ENCODE results near the gene FADS1.

FADS1 gene

GRCh38 chr11:61851900-61852295 is 35.1 kb upstream of the FADS1 start:
- no peaks in the 10 kb centered on the region for H3K9me3 Mint-ChIP-seq
- no peaks in the 10 kb centered on the region for H3K4me1 Mint-ChIP-seq
- H3K27me3 Mint-ChIP-seq, result no peaks in the 10 kb centered on the region
- peaks cover 53% of the 10 kb centered on the region for H3K36me3 Mint-ChIP-seq
- CTCF ChIA-PET, result no interaction called here
- no peak overlapping the region for H3K27ac Mint-ChIP-seq
- H3K4me3 Mint-ChIP-seq, result no peak overlapping the region
- DNase-seq, result no peak

GRCh38 chr11:61851113-61851899 is 34.5 kb upstream of the FADS1 start:
- Mint-ChIP-seq H3K27me3 (no peaks in the 10 kb centered on the region), H3K4me3 (no peak overlapping the region), H3K27ac (no peak overlapping the region), H3K4me1 (no peaks in the 10 kb centered on the region), H3K36me3 (peaks cover 57% of the 10 kb centered on the region), H3K9me3 (no peaks in the 10 kb centered on the region)
- CTCF ChIA-PET, result no interaction called here
- no peak for DNase-seq

- H3K36me3 Mint-ChIP-seq, result peaks cover 61% of the 10 kb centered on the region
Observed at GRCh38 chr11:61850687-61851086, 33.9 kb upstream of the FADS1 start.

DNA sequence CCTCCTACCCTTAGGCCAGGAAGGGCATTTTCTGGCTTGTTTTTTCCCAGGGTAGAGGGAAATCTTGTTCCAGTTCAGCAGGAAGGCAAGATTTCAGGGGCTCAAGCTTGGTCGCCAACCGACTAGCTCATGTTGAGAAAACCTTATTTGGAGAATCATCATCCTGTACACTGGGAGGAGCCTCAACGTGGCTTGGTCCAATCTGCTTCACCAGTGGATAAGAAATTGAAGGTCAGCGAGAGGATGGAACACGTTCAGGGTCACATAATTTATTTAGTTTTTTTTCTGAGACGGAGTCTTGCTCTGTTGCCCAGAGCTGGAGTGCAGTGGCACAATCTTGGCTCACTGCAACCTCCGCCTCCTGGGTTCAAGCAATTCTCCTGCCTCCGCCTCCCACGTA is 31.8 kb upstream of the FADS1 start:
- Mint-ChIP-seq H3K4me3 (no peak overlapping the region), H3K9me3 (no peaks in the 10 kb centered on the region), H3K27me3 (no peaks in the 10 kb centered on the region), H3K27ac (no peak overlapping the region), H3K36me3 (peaks cover 68% of the 10 kb centered on the region), H3K4me1 (peaks cover 2% of the 10 kb centered on the region)
- no peak for DNase-seq
- CTCF ChIA-PET, result interaction anchor here (1.4 kb wide), 1 partner anchor 22 kb away, joined by 4 read pairs; no protein-coding TSS in a partner anchor

More at GRCh38 chr11:61850687-61851086, 33.9 kb upstream of the FADS1 start:
- no peak for DNase-seq
- CTCF ChIA-PET, result no interaction called here
- no peak overlapping the region for H3K4me3 Mint-ChIP-seq
- H3K27ac Mint-ChIP-seq, result no peak overlapping the region
- H3K27me3 Mint-ChIP-seq, result no peaks in the 10 kb centered on the region
- peaks cover 2% of the 10 kb centered on the region for H3K4me1 Mint-ChIP-seq
- H3K9me3 Mint-ChIP-seq, result no peaks in the 10 kb centered on the region

DNA sequence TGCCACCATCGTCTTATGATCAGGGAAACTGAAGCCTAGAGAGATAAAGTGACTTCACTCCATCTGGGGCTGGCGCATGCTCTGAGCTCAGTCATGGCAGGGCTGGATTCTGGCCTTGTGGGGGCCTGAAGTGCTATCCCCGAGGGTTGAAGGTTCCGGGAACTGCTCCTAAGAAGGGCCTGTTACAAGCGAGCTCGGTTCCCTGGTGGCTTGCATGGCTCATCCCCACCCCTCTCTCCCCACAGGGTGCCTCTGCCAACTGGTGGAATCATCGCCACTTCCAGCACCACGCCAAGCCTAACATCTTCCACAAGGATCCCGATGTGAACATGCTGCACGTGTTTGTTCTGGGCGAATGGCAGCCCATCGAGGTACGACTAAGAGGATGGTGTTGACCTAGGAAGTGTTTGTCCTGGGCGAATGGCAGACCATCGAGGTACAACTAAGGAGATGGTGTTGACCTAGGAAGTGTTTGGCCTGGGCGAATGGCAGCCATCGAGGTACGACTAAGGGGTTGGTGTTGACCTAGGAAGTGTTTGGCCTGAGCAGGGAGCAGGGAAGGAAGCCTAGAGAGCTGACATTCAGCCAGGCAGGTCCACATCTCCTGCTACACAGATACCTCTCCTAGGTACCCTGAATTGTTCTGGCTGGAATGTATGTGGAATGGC is 31.2 kb upstream of the FADS1 start:
- CTCF ChIA-PET, result interaction anchor here (1.1 to 1.4 kb wide), 2 partner anchors 23 to 49 kb away, joined by 3 to 4 read pairs; no protein-coding TSS in a partner anchor
- Mint-ChIP-seq H3K27ac (no peak overlapping the region), H3K4me3 (no peak overlapping the region), H3K27me3 (no peaks in the 10 kb centered on the region), H3K36me3 (peaks cover 70% of the 10 kb centered on the region), H3K4me1 (peaks cover 2% of the 10 kb centered on the region), H3K9me3 (no peaks in the 10 kb centered on the region)
- no peak for DNase-seq

DNA sequence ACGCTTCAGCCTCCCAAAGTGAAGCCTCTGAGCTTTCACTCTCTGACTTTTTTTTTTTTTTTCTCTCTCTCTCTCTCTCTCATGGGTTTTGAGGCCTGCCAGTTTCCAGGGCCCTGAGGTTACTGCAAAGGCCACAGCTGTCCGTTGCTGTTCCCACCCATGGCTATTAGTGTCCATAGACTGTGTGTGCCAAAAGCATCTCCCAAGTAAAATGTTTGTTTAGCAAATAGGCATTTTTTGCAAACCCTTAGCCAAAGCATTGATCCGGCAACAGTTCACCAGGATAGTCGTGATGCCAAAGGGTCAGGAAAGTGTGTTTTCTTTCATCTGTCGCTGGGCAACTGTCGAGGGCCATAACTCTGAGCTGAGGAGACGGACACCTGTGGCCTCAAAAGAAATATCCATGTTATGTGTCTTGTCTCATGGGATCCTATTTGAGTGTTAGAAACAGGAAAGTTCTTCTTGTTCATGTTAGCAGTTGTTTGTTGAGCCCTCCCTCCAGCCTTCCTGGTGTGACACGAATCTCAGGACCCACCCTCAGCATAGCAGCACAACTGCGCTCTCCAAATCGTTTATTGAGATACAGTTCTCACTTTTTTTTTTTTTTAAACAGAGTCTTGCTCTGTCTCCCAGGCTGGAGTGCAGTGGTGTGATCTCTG is 29.7 kb upstream of the FADS1 start:
- no peak overlapping the region for H3K27ac Mint-ChIP-seq
- CTCF ChIA-PET, result no interaction called here
- H3K4me3 Mint-ChIP-seq, result no peak overlapping the region
- no peak for DNase-seq
- no peaks in the 10 kb centered on the region for H3K9me3 Mint-ChIP-seq
- no peaks in the 10 kb centered on the region for H3K27me3 Mint-ChIP-seq
- peaks cover 67% of the 10 kb centered on the region for H3K36me3 Mint-ChIP-seq
- peaks cover 4% of the 10 kb centered on the region for H3K4me1 Mint-ChIP-seq

GRCh38 chr11:61844909-61845565 is 28.2 kb upstream of the FADS1 start:
- Mint-ChIP-seq H3K36me3 (peaks cover 68% of the 10 kb centered on the region), H3K27me3 (no peaks in the 10 kb centered on the region), H3K9me3 (no peaks in the 10 kb centered on the region), H3K4me3 (no peak overlapping the region), H3K4me1 (peaks cover 5% of the 10 kb centered on the region), H3K27ac (peak overlapping the region; percentile 11)
- CTCF ChIA-PET, result interaction anchor here (1.2 kb wide), 1 partner anchor 26 kb away, joined by 3 read pairs; no protein-coding TSS in a partner anchor
- DNase-seq, result no peak

GRCh38 chr11:61842528-61842820 is 25.7 kb upstream of the FADS1 start:
- CTCF ChIA-PET, result no interaction called here
- Mint-ChIP-seq H3K27me3 (no peaks in the 10 kb centered on the region), H3K4me1 (peaks cover 8% of the 10 kb centered on the region), H3K4me3 (no peak overlapping the region), H3K9me3 (no peaks in the 10 kb centered on the region), H3K36me3 (peaks cover 71% of the 10 kb centered on the region), H3K27ac (no peak overlapping the region)
- DNase-seq, result no peak

DNA sequence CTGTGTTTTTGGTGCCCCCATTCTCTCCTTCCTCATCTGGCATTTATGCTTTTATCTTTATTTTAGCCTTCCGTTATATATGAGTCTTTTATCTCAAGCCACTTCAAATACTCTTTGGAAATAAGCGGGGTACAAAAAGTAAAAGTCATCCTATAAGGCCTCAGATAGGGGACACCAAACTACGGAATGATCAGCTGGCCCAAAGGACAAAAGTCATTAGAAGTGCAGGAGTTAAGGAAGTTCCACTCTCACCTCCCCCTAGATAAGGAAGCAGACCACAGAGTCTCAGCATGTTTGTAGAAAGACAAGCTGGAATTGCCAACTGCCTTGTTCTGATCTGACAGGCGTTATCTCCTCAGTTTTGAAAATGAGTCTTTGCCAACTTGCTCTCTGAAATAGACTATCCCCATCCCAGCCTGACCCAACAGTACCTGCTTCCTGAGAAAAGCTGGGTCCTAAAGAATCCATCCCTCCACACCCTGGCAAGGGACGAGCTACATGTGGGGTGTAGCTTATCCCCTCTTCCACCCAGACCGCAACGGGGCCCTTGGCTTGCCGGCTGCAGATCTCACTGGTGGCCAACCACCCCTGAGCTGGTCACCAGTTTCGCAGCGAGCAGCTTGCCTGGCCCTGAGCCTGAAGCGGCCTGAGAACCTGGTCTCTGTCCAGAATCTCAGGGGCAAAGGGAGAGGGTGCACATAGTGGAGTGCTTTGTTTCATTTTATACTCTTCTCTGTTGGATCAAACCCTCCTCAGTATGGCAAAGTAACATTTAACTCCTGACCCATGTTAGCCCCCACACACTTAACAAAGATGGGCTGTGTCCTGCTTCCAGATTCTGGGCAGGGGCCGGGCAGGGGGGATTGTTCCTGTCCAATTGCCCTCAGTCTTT is 25.1 kb upstream of the FADS1 start:
- no peak overlapping the region for H3K27ac Mint-ChIP-seq
- no peaks in the 10 kb centered on the region for H3K9me3 Mint-ChIP-seq
- H3K36me3 Mint-ChIP-seq, result peaks cover 70% of the 10 kb centered on the region
- peaks cover 8% of the 10 kb centered on the region for H3K4me1 Mint-ChIP-seq
- H3K4me3 Mint-ChIP-seq, result no peak overlapping the region
- H3K27me3 Mint-ChIP-seq, result no peaks in the 10 kb centered on the region
- DNase-seq, result no peak
- CTCF ChIA-PET, result no interaction called here

DNA sequence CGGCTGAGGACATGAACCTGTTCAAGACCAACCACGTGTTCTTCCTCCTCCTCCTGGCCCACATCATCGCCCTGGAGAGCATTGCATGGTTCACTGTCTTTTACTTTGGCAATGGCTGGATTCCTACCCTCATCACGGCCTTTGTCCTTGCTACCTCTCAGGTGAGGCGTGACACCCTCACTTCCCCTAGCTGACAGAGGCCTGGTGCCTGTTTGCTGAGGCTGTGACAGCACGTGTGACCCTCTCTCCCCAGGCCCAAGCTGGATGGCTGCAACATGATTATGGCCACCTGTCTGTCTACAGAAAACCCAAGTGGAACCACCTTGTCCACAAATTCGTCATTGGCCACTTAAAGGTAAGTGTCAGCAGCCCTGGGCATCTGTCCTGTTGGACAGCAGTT is 23.6 kb upstream of the FADS1 start:
- H3K27me3 Mint-ChIP-seq, result no peaks in the 10 kb centered on the region
- H3K4me1 Mint-ChIP-seq, result peaks cover 19% of the 10 kb centered on the region
- H3K9me3 Mint-ChIP-seq, result no peaks in the 10 kb centered on the region
- peaks cover 66% of the 10 kb centered on the region for H3K36me3 Mint-ChIP-seq
- CTCF ChIA-PET, result interaction anchor here (0.6 kb wide), 2 partner anchors 106 to 269 kb away, joined by 3 read pairs; no protein-coding TSS in a partner anchor
- H3K27ac Mint-ChIP-seq, result no peak overlapping the region
- H3K4me3 Mint-ChIP-seq, result no peak overlapping the region
- no peak for DNase-seq

GRCh38 chr11:61839742-61840141 is 22.9 kb upstream of the FADS1 start:
- CTCF ChIA-PET, result no interaction called here
- H3K27me3 Mint-ChIP-seq, result no peaks in the 10 kb centered on the region
- no peaks in the 10 kb centered on the region for H3K9me3 Mint-ChIP-seq
- DNase-seq, result no peak
- no peak overlapping the region for H3K27ac Mint-ChIP-seq
- H3K4me3 Mint-ChIP-seq, result no peak overlapping the region
- peaks cover 25% of the 10 kb centered on the region for H3K4me1 Mint-ChIP-seq
- H3K36me3 Mint-ChIP-seq, result peaks cover 65% of the 10 kb centered on the region

GRCh38 chr11:61838921-61839320 is 22.1 kb upstream of the FADS1 start:
- peaks cover 33% of the 10 kb centered on the region for H3K4me1 Mint-ChIP-seq
- DNase-seq, result no peak
- no peaks in the 10 kb centered on the region for H3K27me3 Mint-ChIP-seq
- CTCF ChIA-PET, result no interaction called here
- H3K9me3 Mint-ChIP-seq, result no peaks in the 10 kb centered on the region
- H3K4me3 Mint-ChIP-seq, result no peak overlapping the region
- peaks cover 69% of the 10 kb centered on the region for H3K36me3 Mint-ChIP-seq
- peak overlapping the region; percentile 67 for H3K27ac Mint-ChIP-seq

DNA sequence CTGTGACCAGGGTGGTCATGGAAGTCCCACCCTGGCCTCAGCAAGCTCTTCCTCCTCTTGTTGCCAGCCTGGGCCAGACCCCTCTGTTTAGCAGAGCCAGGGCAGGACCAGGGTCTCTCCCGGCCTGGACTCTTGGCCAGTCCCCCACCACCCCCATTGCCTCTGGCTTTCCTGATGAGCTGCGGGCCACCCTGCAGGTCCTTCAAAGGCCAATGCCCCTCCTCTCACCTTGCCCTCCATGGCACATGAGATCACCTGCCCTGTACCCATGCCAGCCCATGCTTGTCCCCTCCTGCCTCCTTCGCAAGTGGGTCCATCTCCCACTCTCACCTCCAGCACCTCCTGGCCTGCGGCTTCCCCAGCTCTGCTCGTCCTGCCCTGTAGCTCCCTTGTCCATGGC is 21.7 kb upstream of the FADS1 start:
- Mint-ChIP-seq H3K36me3 (peaks cover 73% of the 10 kb centered on the region), H3K4me3 (no peak overlapping the region)
- CTCF ChIA-PET, result no interaction called here

More for the DNA sequence above, 21.7 kb upstream of the FADS1 start:
- Mint-ChIP-seq H3K4me1 (peaks cover 37% of the 10 kb centered on the region), H3K27ac (no peak overlapping the region), H3K9me3 (no peaks in the 10 kb centered on the region), H3K27me3 (no peaks in the 10 kb centered on the region)
- DNase-seq, result no peak
